Smooth muscle cell (in vitro differentiated cells): ENCODE measurements around the gene RBCK1. TPM values are rescaled to one million over a fixed set of nuclear protein-coding genes. Genes with fewer than 3 reads are reported as not detected.

ENCODE experiments used
- DNase-seq: peaks from one replicate; lab custom pipeline; 2025; ENCODE audit not compliant: unreplicated experiment; lab: John Stamatoyannopoulos, UW
- H2AFZ ChIP-seq: fragments of 200-600 bp; sonication (generic); 2 replicates; pipeline ENCODE4 v1.6.0; 2016; ENCODE audit warnings: antibody characterized with exemption, low read depth, mild to moderate bottlenecking
- H3F3A ChIP-seq: fragments of 200-600 bp; sonication (generic); 2 replicates; pipeline ENCODE4 v1.6.0; 2017; ENCODE audit warnings: antibody characterized with exemption, low read depth
- H3K27ac ChIP-seq: fragments of 200-600 bp; sonication (generic); 2 replicates; pipeline ENCODE4 v1.5.1; 2016; ENCODE audit warnings: low read depth, mild to moderate bottlenecking
- H3K27me3 ChIP-seq: fragments of 200-600 bp; sonication (generic); 2 replicates; pipeline ENCODE4 v1.6.1; 2016; ENCODE audit warnings: low read depth, mild to moderate bottlenecking
- H3K36me3 ChIP-seq: fragments of 200-600 bp; sonication (generic); 2 replicates; pipeline ENCODE4 v1.5.1; 2016; ENCODE audit warnings: low read depth
- H3K4me1 ChIP-seq: fragments of 200-600 bp; sonication (generic); 2 replicates; pipeline ENCODE4 v1.5.1; 2016; ENCODE audit warnings: low read depth
- H3K4me2 ChIP-seq: fragments of 200-600 bp; sonication (generic); 2 replicates; pipeline ENCODE4 v1.6.0; 2016; ENCODE audit warnings: mild to moderate bottlenecking
- H3K4me3 ChIP-seq: fragments of 200-600 bp; sonication (generic); 2 replicates; pipeline ENCODE4 v1.5.1; 2016; ENCODE audit warnings: mild to moderate bottlenecking
- H3K79me2 ChIP-seq: fragments of 200-600 bp; sonication (generic); 2 replicates; pipeline ENCODE4 v1.6.0; 2016; ENCODE audit warnings: low read depth, mild to moderate bottlenecking
- H3K9ac ChIP-seq: fragments of 200-600 bp; sonication (generic); 2 replicates; pipeline ENCODE4 v1.6.0; 2016; ENCODE audit warnings: low read depth
- H3K9me3 ChIP-seq: fragments of 200-600 bp; sonication (generic); replicated peaks from 2 replicates; pipeline ENCODE4 v1.5.1; 2016; ENCODE audit warnings: low read depth
- H4K20me1 ChIP-seq: fragments of 200-600 bp; sonication (generic); 2 replicates; pipeline ENCODE4 v1.6.0; 2016; ENCODE audit warnings: low read depth
- CTCF ChIP-seq: fragments of 200-600 bp; sonication (generic); IDR thresholded peaks from 2 replicates; pipeline ENCODE4 v1.5.1; 2017; ENCODE audit warnings: borderline replicate concordance, mild to moderate bottlenecking, antibody characterized with exemption; ENCODE audit not compliant: insufficient read depth, poor library complexity, severe bottlenecking
- WGBS: methylation state at CpG from one replicate; pipeline ENCODE4 v1.1.7; 2016; ENCODE audit warnings: low lambda C conversion rate; 5-methylcytosine and 5-hydroxymethylcytosine counted together
- polyA plus RNA-seq: library from polyadenylated mRNA; unstranded; fragments of >200 nt; fragmentation: Nextera tagmentation; extraction: Ambion mirVana; gene quantifications from 2 replicates; pipeline ENCODE4 v1.2.1, GENCODE V29; 2016
- total RNA-seq: library from RNA; depleted of rRNA; stranded (reverse); fragments of >200 nt; gene quantifications from 2 replicates; pipeline ENCODE4 v1.2.3, GENCODE V29; 2014

The RBCK1 gene
- total and polyA plus RNA-seq, 2 experiments from 2014 or later = 43.0 to 53.9 TPM

GRCh38 chr20:402898-403581 is 5.1 kb upstream of the RBCK1 start:
- Histone ChIP-seq H3K4me2 (no peak overlapping the region), H3K4me3 (no peak overlapping the region), H3K9me3 (no peaks in the 10 kb centered on the region), H3K27ac (no peak overlapping the region), H3K9ac (no peak overlapping the region), H3K36me3 (no peaks in the 10 kb centered on the region), H3K27me3 (no peaks in the 10 kb centered on the region), H3K4me1 (no peaks in the 10 kb centered on the region), H3F3A (no peaks in the 10 kb centered on the region), H2AFZ (no peak overlapping the region), H4K20me1 (no peaks in the 10 kb centered on the region), H3K79me2 (no peaks in the 10 kb centered on the region)
- TF ChIP-seq CTCF = no peak
- no peak for DNase-seq
- 78% methylated on average over 6 of the region's 6 CpGs for WGBS

GRCh38 chr20:403582-403957 is 4.5 kb upstream of the RBCK1 start:
- Histone ChIP-seq H3F3A (no peaks in the 10 kb centered on the region), H2AFZ (no peak overlapping the region), H3K4me2 (no peak overlapping the region), H3K4me1 (no peaks in the 10 kb centered on the region), H3K27ac (no peak overlapping the region), H3K9me3 (no peaks in the 10 kb centered on the region), H3K9ac (no peak overlapping the region), H4K20me1 (no peaks in the 10 kb centered on the region), H3K36me3 (no peaks in the 10 kb centered on the region), H3K79me2 (peaks cover 4% of the 10 kb centered on the region), H3K4me3 (no peak overlapping the region), H3K27me3 (no peaks in the 10 kb centered on the region)
- WGBS = 94% methylated on average over 3 of the region's 3 CpGs
- TF ChIP-seq CTCF = no peak
- no peak for DNase-seq

GRCh38 chr20:404088-404487 is 4.0 kb upstream of the RBCK1 start:
- H2AFZ ChIP-seq = no peak overlapping the region
- peaks cover 1% of the 10 kb centered on the region for H3K4me1 ChIP-seq
- no peak overlapping the region for H3K9ac ChIP-seq
- H3F3A ChIP-seq = no peaks in the 10 kb centered on the region
- no peak for TF ChIP-seq CTCF
- no peak for DNase-seq
- peaks cover under 1% of the 10 kb centered on the region for H4K20me1 ChIP-seq
- no peak overlapping the region for H3K4me3 ChIP-seq
- no peaks in the 10 kb centered on the region for H3K36me3 ChIP-seq
- H3K4me2 ChIP-seq = no peak overlapping the region
- peaks cover 9% of the 10 kb centered on the region for H3K79me2 ChIP-seq
- no peaks in the 10 kb centered on the region for H3K27me3 ChIP-seq
- H3K9me3 ChIP-seq = no peaks in the 10 kb centered on the region
- no peak overlapping the region for H3K27ac ChIP-seq
- WGBS = 94% methylated on average over 4 of the region's 4 CpGs
